HEK293 (cell line): ENCODE measurements around the gene HSPA14.

ENCODE experiments used
- CTCF ChIA-PET: fragments of 350-600 bp; formaldehyde crosslinking; extraction: SDS; loops from one replicate; lab custom pipeline; 2021; ENCODE audit warnings: antibody characterized with exemption; lab: Yijun Ruan, JAX
- POLR2A ChIA-PET: fragments of 300-600 bp; formaldehyde crosslinking; extraction: SDS; loops from one replicate; lab custom pipeline; 2020; ENCODE audit warnings: antibody characterized with exemption, inconsistent platforms; lab: Yijun Ruan, JAX
- H3K27ac ChIP-seq: fragments of 200-500 bp; sonication (Bioruptor generic); 2 replicates; pipeline ENCODE4 v1.5.1; 2014; ENCODE audit warnings: low read depth, low read length, control low read depth, inconsistent platforms; ENCODE audit errors: extremely low read depth
- H3K36me3 ChIP-seq, 2 experiments: fragments of 200-500 bp in 1 of 2; sonication (Bioruptor generic) in 1 of 2; 1 replicate in 1 of 2; 2 replicates in 1 of 2; pipeline ENCODE4 v1.5.1; 2014 to 2017; ENCODE audit warnings: inconsistent platforms in 2 of 2, low read length in 2 of 2; ENCODE audit not compliant: control insufficient read depth in 2 of 2, insufficient read depth in 1 of 2
- H3K4me1 ChIP-seq: fragments of 200-500 bp; sonication (Bioruptor generic); 2 replicates; pipeline ENCODE4 v1.5.1; 2014; ENCODE audit warnings: mild to moderate bottlenecking, low read length, inconsistent platforms; ENCODE audit not compliant: control insufficient read depth, insufficient read depth
- H3K4me3 ChIP-seq: 2 replicates; pipeline ENCODE4 v1.5.1; 2011; ENCODE audit warnings: low read depth, mild to moderate bottlenecking, control low read depth, low read length, moderate library complexity
- H3K9me3 ChIP-seq: fragments of 200-500 bp; sonication (Bioruptor generic); 2 replicates; pipeline ENCODE4 v1.5.1; 2014; ENCODE audit warnings: low read depth, low read length, inconsistent platforms; ENCODE audit not compliant: control insufficient read depth, insufficient read depth
- REPIN1 ChIP-seq: fragments of 450-650 bp; formaldehyde crosslinking; IDR thresholded peaks from 2 replicates; pipeline ENCODE4 v1.5.1; 2017; ENCODE audit warnings: missing biosample characterization, missing genetic modification characterization, low read depth
- YY2 ChIP-seq: fragments of 450-650 bp; formaldehyde crosslinking; IDR thresholded peaks from 2 replicates; pipeline ENCODE4 v1.5.1; 2016; ENCODE audit warnings: missing biosample characterization, missing genetic modification characterization
- ZBTB1 ChIP-seq: fragments of 450-650 bp; formaldehyde crosslinking; IDR thresholded peaks from 2 replicates; pipeline ENCODE4 v1.5.1; 2016; ENCODE audit warnings: missing biosample characterization, missing genetic modification characterization
- ZBTB21 ChIP-seq: fragments of 450-650 bp; formaldehyde crosslinking; IDR thresholded peaks from 2 replicates; pipeline ENCODE4 v1.5.1; 2017; ENCODE audit warnings: missing biosample characterization, missing genetic modification characterization
- ZNF112 ChIP-seq: fragments of 450-650 bp; formaldehyde crosslinking; IDR thresholded peaks from 2 replicates; pipeline ENCODE4 v1.5.0; 2017; ENCODE audit warnings: missing biosample characterization, missing genetic modification characterization
- ZNF324 ChIP-seq: fragments of 450-650 bp; formaldehyde crosslinking; IDR thresholded peaks from 2 replicates; pipeline ENCODE4 v1.5.1; 2016; ENCODE audit warnings: missing biosample characterization, missing genetic modification characterization
- ZNF423 ChIP-seq: fragments of 450-650 bp; formaldehyde crosslinking; IDR thresholded peaks from 2 replicates; pipeline ENCODE4 v1.5.1; 2016; ENCODE audit warnings: missing biosample characterization, missing genetic modification characterization
- ZNF530 ChIP-seq: fragments of 450-650 bp; formaldehyde crosslinking; IDR thresholded peaks from 2 replicates; pipeline ENCODE4 v1.5.1; 2016; ENCODE audit warnings: low read depth, missing biosample characterization, missing genetic modification characterization
- TF ChIP-seq, protein P1 (sequence below): fragments of 450-650 bp; formaldehyde crosslinking; IDR thresholded peaks from 2 replicates; pipeline ENCODE4 v1.5.1; 2017; ENCODE audit warnings: missing biosample characterization, missing genetic modification characterization
- TF ChIP-seq, protein P2 (sequence below): fragments of 450-650 bp; formaldehyde crosslinking; IDR thresholded peaks from 2 replicates; pipeline ENCODE4 v1.5.1; 2016; ENCODE audit warnings: missing biosample characterization, missing genetic modification characterization
- TF ChIP-seq, protein P3 (sequence below): fragments of 450-650 bp; formaldehyde crosslinking; conservative IDR thresholded peaks from 2 replicates; pipeline ENCODE4 v1.5.1; 2016; ENCODE audit warnings: low read depth, missing biosample characterization, missing genetic modification characterization
- TF ChIP-seq, protein P4 (sequence below): fragments of 450-650 bp; formaldehyde crosslinking; IDR thresholded peaks from 2 replicates; pipeline ENCODE4 v1.5.1; 2016; ENCODE audit warnings: missing biosample characterization, missing genetic modification characterization

Gene HSPA14

DNA sequence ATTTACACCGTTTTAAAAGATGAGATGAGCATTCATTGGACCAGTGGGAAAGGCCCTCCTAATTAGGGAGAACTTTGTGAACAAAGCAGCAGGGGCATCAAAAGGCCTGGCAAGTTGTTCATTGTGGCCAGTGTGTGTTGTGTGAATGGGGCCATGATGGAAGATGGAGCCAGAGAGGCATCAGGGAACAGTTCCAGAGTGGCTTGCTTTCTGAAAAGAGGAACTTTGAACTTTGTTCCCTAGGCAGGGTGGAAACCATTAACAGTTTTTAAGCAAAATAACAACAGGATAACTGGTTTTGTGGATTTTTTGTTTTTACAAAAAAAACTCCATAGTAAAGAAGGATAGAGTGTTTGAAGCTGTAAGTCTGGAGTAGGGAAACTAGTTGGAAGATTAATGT lies 53.0 kb downstream of the HSPA14 start:
- TF ChIP-seq ZNF112 (tag by site-specific recombination), result no peak
- TF ChIP-seq ZBTB21 (tag by site-specific recombination), result no peak
- no peak for TF ChIP-seq REPIN1 (tag by site-specific recombination)
- no peak for TF ChIP-seq YY2 (tag by site-specific recombination)
- TF ChIP-seq ZNF530 (tag by site-specific recombination), result no peak
- TF ChIP-seq ZNF423 (tag by site-specific recombination), result no peak
- TF ChIP-seq, protein P1, sequence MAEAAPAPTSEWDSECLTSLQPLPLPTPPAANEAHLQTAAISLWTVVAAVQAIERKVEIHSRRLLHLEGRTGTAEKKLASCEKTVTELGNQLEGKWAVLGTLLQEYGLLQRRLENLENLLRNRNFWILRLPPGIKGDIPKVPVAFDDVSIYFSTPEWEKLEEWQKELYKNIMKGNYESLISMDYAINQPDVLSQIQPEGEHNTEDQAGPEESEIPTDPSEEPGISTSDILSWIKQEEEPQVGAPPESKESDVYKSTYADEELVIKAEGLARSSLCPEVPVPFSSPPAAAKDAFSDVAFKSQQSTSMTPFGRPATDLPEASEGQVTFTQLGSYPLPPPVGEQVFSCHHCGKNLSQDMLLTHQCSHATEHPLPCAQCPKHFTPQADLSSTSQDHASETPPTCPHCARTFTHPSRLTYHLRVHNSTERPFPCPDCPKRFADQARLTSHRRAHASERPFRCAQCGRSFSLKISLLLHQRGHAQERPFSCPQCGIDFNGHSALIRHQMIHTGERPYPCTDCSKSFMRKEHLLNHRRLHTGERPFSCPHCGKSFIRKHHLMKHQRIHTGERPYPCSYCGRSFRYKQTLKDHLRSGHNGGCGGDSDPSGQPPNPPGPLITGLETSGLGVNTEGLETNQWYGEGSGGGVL (tag by site-specific recombination), result no peak
- TF ChIP-seq, protein P2, sequence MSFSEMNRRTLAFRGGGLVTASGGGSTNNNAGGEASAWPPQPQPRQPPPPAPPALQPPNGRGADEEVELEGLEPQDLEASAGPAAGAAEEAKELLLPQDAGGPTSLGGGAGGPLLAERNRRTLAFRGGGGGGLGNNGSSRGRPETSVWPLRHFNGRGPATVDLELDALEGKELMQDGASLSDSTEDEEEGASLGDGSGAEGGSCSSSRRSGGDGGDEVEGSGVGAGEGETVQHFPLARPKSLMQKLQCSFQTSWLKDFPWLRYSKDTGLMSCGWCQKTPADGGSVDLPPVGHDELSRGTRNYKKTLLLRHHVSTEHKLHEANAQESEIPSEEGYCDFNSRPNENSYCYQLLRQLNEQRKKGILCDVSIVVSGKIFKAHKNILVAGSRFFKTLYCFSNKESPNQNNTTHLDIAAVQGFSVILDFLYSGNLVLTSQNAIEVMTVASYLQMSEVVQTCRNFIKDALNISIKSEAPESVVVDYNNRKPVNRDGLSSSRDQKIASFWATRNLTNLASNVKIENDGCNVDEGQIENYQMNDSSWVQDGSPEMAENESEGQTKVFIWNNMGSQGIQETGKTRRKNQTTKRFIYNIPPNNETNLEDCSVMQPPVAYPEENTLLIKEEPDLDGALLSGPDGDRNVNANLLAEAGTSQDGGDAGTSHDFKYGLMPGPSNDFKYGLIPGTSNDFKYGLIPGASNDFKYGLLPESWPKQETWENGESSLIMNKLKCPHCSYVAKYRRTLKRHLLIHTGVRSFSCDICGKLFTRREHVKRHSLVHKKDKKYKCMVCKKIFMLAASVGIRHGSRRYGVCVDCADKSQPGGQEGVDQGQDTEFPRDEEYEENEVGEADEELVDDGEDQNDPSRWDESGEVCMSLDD (tag by site-specific recombination), result no peak
- no peak for TF ChIP-seq ZBTB1 (tag by site-specific recombination)
- TF ChIP-seq, protein P3, sequence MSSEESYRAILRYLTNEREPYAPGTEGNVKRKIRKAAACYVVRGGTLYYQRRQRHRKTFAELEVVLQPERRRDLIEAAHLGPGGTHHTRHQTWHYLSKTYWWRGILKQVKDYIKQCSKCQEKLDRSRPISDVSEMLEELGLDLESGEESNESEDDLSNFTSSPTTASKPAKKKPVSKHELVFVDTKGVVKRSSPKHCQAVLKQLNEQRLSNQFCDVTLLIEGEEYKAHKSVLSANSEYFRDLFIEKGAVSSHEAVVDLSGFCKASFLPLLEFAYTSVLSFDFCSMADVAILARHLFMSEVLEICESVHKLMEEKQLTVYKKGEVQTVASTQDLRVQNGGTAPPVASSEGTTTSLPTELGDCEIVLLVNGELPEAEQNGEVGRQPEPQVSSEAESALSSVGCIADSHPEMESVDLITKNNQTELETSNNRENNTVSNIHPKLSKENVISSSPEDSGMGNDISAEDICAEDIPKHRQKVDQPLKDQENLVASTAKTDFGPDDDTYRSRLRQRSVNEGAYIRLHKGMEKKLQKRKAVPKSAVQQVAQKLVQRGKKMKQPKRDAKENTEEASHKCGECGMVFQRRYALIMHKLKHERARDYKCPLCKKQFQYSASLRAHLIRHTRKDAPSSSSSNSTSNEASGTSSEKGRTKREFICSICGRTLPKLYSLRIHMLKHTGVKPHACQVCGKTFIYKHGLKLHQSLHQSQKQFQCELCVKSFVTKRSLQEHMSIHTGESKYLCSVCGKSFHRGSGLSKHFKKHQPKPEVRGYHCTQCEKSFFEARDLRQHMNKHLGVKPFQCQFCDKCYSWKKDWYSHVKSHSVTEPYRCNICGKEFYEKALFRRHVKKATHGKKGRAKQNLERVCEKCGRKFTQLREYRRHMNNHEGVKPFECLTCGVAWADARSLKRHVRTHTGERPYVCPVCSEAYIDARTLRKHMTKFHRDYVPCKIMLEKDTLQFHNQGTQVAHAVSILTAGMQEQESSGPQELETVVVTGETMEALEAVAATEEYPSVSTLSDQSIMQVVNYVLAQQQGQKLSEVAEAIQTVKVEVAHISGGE (tag by site-specific recombination), result no peak
- Histone ChIP-seq H3K4me3 (no peak overlapping the region), H3K36me3 (peaks cover 11 to 22% of the 10 kb centered on the region in 2 experiments; a peak in 2 of 3 replicates), H3K9me3 (no peaks in the 10 kb centered on the region), H3K4me1 (no peaks in the 10 kb centered on the region), H3K27ac (no peak overlapping the region)
- CTCF ChIA-PET, result interaction anchor here (0.6 kb wide), 1 partner anchor 770 kb away, joined by 3 read pairs; no protein-coding TSS in a partner anchor
- POLR2A ChIA-PET, result no interaction called here

DNA sequence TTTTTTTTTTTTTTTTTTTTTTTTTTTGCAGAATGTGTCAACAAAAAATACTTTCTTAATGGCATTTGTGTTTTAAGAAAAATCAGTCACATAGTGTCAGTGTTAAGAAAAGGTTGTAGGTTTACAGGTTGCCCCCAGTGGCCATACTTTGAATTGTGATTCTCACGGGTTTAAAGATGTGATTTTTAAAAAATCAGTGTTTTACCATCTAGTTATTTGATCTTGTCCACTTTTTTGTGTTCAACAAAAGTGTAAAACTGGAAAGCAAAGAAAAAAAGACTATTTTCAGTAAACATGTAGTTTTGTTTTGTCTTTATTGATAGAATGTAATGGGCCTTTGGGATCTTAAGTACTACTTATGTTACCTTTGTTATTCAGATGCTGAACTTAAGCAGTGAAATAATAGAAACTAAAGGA lies 66.2 kb downstream of the HSPA14 start:
- Histone ChIP-seq H3K9me3 (no peaks in the 10 kb centered on the region), H3K36me3 (peaks cover 73 to 96% of the 10 kb centered on the region in 2 experiments), H3K4me3 (no peak overlapping the region), H3K4me1 (no peaks in the 10 kb centered on the region), H3K27ac (no peak overlapping the region)
- ChIA-PET POLR2A (interaction anchor here (0.7 kb wide), 1 partner anchor 392 kb away, joined by 5 read pairs; no protein-coding TSS in a partner anchor), CTCF (interaction anchor here (0.5 to 1.8 kb wide), 10 partner anchors 8 to 1015 kb away, joined by 3 to 8 read pairs (median 3); no protein-coding TSS in a partner anchor)
- no peak for TF ChIP-seq ZNF324 (tag by site-specific recombination)
- TF ChIP-seq, protein P4, sequence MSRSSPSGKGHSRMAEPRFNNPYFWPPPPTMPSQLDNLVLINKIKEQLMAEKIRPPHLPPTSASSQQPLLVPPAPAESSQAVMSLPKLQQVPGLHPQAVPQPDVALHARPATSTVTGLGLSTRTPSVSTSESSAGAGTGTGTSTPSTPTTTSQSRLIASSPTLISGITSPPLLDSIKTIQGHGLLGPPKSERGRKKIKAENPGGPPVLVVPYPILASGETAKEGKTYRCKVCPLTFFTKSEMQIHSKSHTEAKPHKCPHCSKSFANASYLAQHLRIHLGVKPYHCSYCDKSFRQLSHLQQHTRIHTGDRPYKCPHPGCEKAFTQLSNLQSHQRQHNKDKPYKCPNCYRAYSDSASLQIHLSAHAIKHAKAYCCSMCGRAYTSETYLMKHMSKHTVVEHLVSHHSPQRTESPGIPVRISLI (tag by site-specific recombination), result 0 out of 2 replicates have a peak, but pooled peaks have one; percentile 1
